SU-DHL-6 (cell line): ENCODE results near the gene NME7.

Experiments used
- CTCF ChIP-seq: fragments of 200-600 bp; sonication (generic); IDR thresholded peaks from one replicate; pipeline ENCODE4 v1.5.1; 2017; ENCODE audit warnings: antibody characterized with exemption, mild to moderate bottlenecking, low read length, moderate library complexity; ENCODE audit not compliant: insufficient read depth, poor library complexity, severe bottlenecking
- EZH2phosphoT487 ChIP-seq: fragments of 200-600 bp; sonication (generic), shearing (Covaris generic); conservative IDR thresholded peaks from 2 replicates; pipeline ENCODE4 v1.6.1; 2018; ENCODE audit warnings: mild to moderate bottlenecking, antibody characterized with exemption, low read length, moderate library complexity, mixed read lengths

DNA sequence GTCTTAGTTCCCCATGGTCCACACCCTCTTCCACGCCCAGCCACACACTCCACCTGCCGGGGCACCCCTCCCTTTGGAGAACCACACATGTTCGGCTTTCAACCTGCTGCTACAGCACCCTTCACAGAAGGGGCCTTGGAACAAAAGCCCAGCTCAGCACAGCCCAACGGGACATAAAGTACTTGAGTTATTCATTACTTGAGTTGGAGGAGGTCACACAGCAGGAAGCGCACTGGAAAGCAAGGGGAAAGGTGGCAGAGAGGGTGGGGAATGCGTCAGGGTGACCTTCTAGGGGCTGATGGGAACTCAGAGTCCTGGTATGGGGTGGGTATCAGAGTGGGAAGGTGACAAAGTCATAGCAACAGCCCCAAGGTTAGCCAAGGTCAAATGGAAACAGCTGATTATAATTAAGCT lies 264.1 kb downstream of the NME7 start:
- TF ChIP-seq CTCF = no peak
- TF ChIP-seq EZH2phosphoT487 = no peak
